IMR-90 (cell line): ENCODE data around the gene EPS15. TPM values are rescaled to one million over a fixed set of nuclear protein-coding genes. Genes with fewer than 3 reads are reported as not detected.

ENCODE experiments used
- ATAC-seq: fragments of 200-7000 bp; cut with Tn5 transposase; 2 replicates; pipeline ENCODE4 v1.9.1; 2020; ENCODE audit warnings: low read depth, mild to moderate bottlenecking, moderate library complexity
- BruUV-seq: library from RNA; stranded (reverse); fragments of 400-500 nt; replicated peaks from 2 replicates; lab custom pipeline; 2021; lab: Mats Ljungman, UMichigan
- CTCF ChIA-PET: fragments of 300-600 bp; formaldehyde crosslinking; extraction: SDS; loops from one replicate; lab custom pipeline; 2021; ENCODE audit warnings: antibody characterized with exemption; lab: Yijun Ruan, JAX
- POLR2A ChIA-PET: fragments of 300-600 bp; sonication (Branson Sonifier 250); formaldehyde crosslinking; loops from one replicate; lab custom pipeline; 2022; ENCODE audit warnings: antibody characterized with exemption; ENCODE audit not compliant: unreplicated experiment; lab: Charles Lee
- DNase-seq: peaks from one replicate; pipeline ENCODE4 v3.0.0; 2013
- H2AFZ ChIP-seq: replicated peaks from 2 replicates; pipeline ENCODE3; 2013; ENCODE audit warnings: low read length, mild to moderate bottlenecking; ENCODE audit not compliant: poor library complexity
- H2AK5ac ChIP-seq: 2 replicates; pipeline ENCODE4 v1.6.1; 2013; ENCODE audit warnings: low read depth, low read length, inconsistent platforms
- H2AK9ac ChIP-seq: replicated peaks from 2 replicates; pipeline ENCODE3; 2013; ENCODE audit warnings: mild to moderate bottlenecking, low read depth, low read length, moderate library complexity; ENCODE audit not compliant: poor library complexity
- H2BK120ac ChIP-seq: 2 replicates; pipeline ENCODE4 v1.6.1; 2013; ENCODE audit warnings: low read depth, low read length, inconsistent platforms
- H2BK15ac ChIP-seq: 3 replicates; pipeline ENCODE4 v1.6.1; 2013; ENCODE audit warnings: low read depth, low read length, inconsistent platforms
- H2BK20ac ChIP-seq: 2 replicates; pipeline ENCODE4 v1.6.1; 2013; ENCODE audit warnings: low read depth, mild to moderate bottlenecking, inconsistent platforms, low read length, moderate library complexity
- H2BK5ac ChIP-seq: 2 replicates; pipeline ENCODE4 v1.6.1; 2013; ENCODE audit warnings: mild to moderate bottlenecking, low read depth, low read length, inconsistent platforms; ENCODE audit not compliant: poor library complexity, severe bottlenecking
- H3K14ac ChIP-seq: replicated peaks from 2 replicates; pipeline ENCODE4 v1.6.1; 2013; ENCODE audit warnings: low read depth, low read length, inconsistent platforms
- H3K18ac ChIP-seq: 2 replicates; pipeline ENCODE4 v1.6.1; 2013; ENCODE audit warnings: low read depth, low read length, control low read depth
- H3K23ac ChIP-seq: 2 replicates; pipeline ENCODE4 v1.6.1; 2013; ENCODE audit warnings: low read depth, low read length, inconsistent platforms
- H3K27ac ChIP-seq: 2 replicates; pipeline ENCODE4 v1.5.1; 2013; ENCODE audit warnings: mild to moderate bottlenecking, control low read depth, low read length; ENCODE audit not compliant: insufficient read depth
- H3K27me3 ChIP-seq: 2 replicates; pipeline ENCODE4 v1.6.1; 2013; ENCODE audit warnings: low read length; ENCODE audit not compliant: control insufficient read depth, insufficient read depth
- H3K36me3 ChIP-seq: 2 replicates; pipeline ENCODE4 v1.6.1; 2013; ENCODE audit warnings: low read length, mixed read lengths; ENCODE audit not compliant: control insufficient read depth, insufficient read depth
- H3K4ac ChIP-seq: 2 replicates; pipeline ENCODE4 v1.6.1; 2013; ENCODE audit warnings: low read depth, low read length, inconsistent platforms
- H3K4me1 ChIP-seq: 2 replicates; pipeline ENCODE4 v1.6.1; 2013; ENCODE audit warnings: low read length, mixed read lengths; ENCODE audit not compliant: control insufficient read depth, insufficient read depth
- H3K4me2 ChIP-seq: 2 replicates; pipeline ENCODE4 v1.6.1; 2013; ENCODE audit warnings: low read depth, mild to moderate bottlenecking, control low read depth, low read length, moderate library complexity
- H3K4me3 ChIP-seq: 2 replicates; pipeline ENCODE4 v1.5.1; 2013; ENCODE audit warnings: low read depth, mild to moderate bottlenecking, control low read depth, low read length, moderate library complexity; ENCODE audit not compliant: insufficient read depth
- H3K56ac ChIP-seq: 2 replicates; pipeline ENCODE4 v1.6.1; 2013; ENCODE audit warnings: low read length, inconsistent platforms; ENCODE audit not compliant: insufficient read depth; ENCODE audit errors: extremely low read depth
- H3K79me1 ChIP-seq, 2 experiments: 2 replicates each; pipeline ENCODE4 v1.6.1; 2013; ENCODE audit warnings: low read length in 2 of 2, inconsistent platforms in 1 of 2, low read depth in 1 of 2
- H3K9ac ChIP-seq: 2 replicates; pipeline ENCODE4 v1.6.1; 2013; ENCODE audit warnings: low read depth, low read length, control low read depth
- H3K9me1 ChIP-seq: 2 replicates; pipeline ENCODE4 v1.6.1; 2013; ENCODE audit warnings: low read length, inconsistent platforms; ENCODE audit not compliant: insufficient read depth
- H3K9me3 ChIP-seq: 2 replicates; pipeline ENCODE4 v1.6.1; 2013; ENCODE audit warnings: low read length; ENCODE audit not compliant: control insufficient read depth, insufficient read depth
- H4K20me1 ChIP-seq: 2 replicates; pipeline ENCODE4 v1.6.1; 2013; ENCODE audit warnings: low read length, inconsistent platforms; ENCODE audit not compliant: insufficient read depth
- H4K5ac ChIP-seq: 2 replicates; pipeline ENCODE4 v1.6.1; 2013; ENCODE audit warnings: mild to moderate bottlenecking, low read depth, low read length, control low read depth
- H4K8ac ChIP-seq, 2 experiments: 2 replicates each; pipeline ENCODE4 v1.6.1; 2013; ENCODE audit warnings: low read depth in 2 of 2, low read length in 2 of 2, control low read depth in 1 of 2, inconsistent platforms in 1 of 2
- H4K91ac ChIP-seq: 2 replicates; pipeline ENCODE4 v1.6.1; 2013; ENCODE audit warnings: low read depth, low read length, inconsistent platforms; ENCODE audit not compliant: insufficient read depth
- CHD1 ChIP-seq: IDR thresholded peaks from 2 replicates; pipeline ENCODE4 v1.6.1; 2012; ENCODE audit warnings: low read depth, low read length, improper control_type of control experiment
- FOS ChIP-seq: fragments of 150-350 bp; IDR thresholded peaks from 2 replicates; pipeline ENCODE4 v1.6.1; 2016; ENCODE audit warnings: low read depth, low read length
- NFE2L2 ChIP-seq: fragments of 150-350 bp; IDR thresholded peaks from 2 replicates; pipeline ENCODE4 v1.6.1; 2016; ENCODE audit warnings: low read depth, mild to moderate bottlenecking, low read length
- USF2 ChIP-seq: fragments of 150-350 bp; IDR thresholded peaks from 2 replicates; pipeline ENCODE4 v1.6.1; 2017; ENCODE audit warnings: mild to moderate bottlenecking, antibody characterized with exemption, low read length, low read depth
- dilution Hi-C: fragments of 300-500 bp; cut with HindIII; formaldehyde crosslinking; loops from one replicate; pipeline ENCODE4 v1.14.3; 2018; ENCODE audit warnings: low sequenced_read_pairs; ENCODE audit not compliant: unreplicated experiment
- in situ Hi-C: fragments of 300-500 bp; cut with MboI; formaldehyde crosslinking; loops from 3 replicates; pipeline ENCODE4 v1.14.3; 2019; ENCODE audit warnings: low sequenced_read_pairs, inconsistent platforms, mixed read lengths
- intact Hi-C: fragments of 100-400 bp; cut with micrococcal nuclease; formaldehyde crosslinking; loops from 2 replicates; pipeline ENCODE4 v1.10.0; 2022
- polyA plus RNA-seq, 3 experiments: library from polyadenylated mRNA; depleted of rRNA; stranded (reverse); fragments of >200 nt; gene quantifications; 2 replicates each; pipeline ENCODE4 v1.2.3, GENCODE V29; 2012; ENCODE audit warnings: low replicate concordance in 1 of 3
- total RNA-seq: library from RNA; depleted of rRNA; stranded (reverse); fragments of >200 nt; gene quantifications from 2 replicates; pipeline ENCODE4 v1.2.3, GENCODE V29; 2012

Gene EPS15
- total and polyA plus RNA-seq, 2 of the 4 experiments (the other 2 are of a cell fraction), result 17.6 to 38.0 TPM

- no peak for TF ChIP-seq NFE2L2
- TF ChIP-seq FOS, result no peak
- TF ChIP-seq CHD1, result no peak
- no peak for TF ChIP-seq USF2
Measured at GRCh38 chr1:51484591-51484990, 34.5 kb downstream of the EPS15 start.

More at GRCh38 chr1:51484591-51484990, 34.5 kb downstream of the EPS15 start:
- Histone ChIP-seq H2BK20ac (no peak overlapping the region), H2BK5ac (no peak overlapping the region), H4K5ac (no peak overlapping the region), H2AK9ac (no peak overlapping the region), H4K20me1 (peaks cover 10% of the 10 kb centered on the region; the same call in 1 of the 2 replicates), H2BK15ac (no peak overlapping the region), H3K36me3 (no peaks in the 10 kb centered on the region), H3K18ac (no peak overlapping the region), H3K56ac (no peak overlapping the region), H3K27ac (peak overlapping the region; percentile 5; the same call in 1 of the 2 replicates), H3K9me3 (no peaks in the 10 kb centered on the region), H4K8ac (no peak overlapping the region), H3K4me2 (no peak overlapping the region), H3K27me3 (no peaks in the 10 kb centered on the region), H3K4me3 (no peak overlapping the region), H3K14ac (no peak overlapping the region), H2AK5ac (no peak overlapping the region), H3K23ac (no peak overlapping the region), H4K91ac (no peak overlapping the region), H2BK120ac (no peak overlapping the region), H3K79me1 (peaks cover 39 to 45% of the 10 kb centered on the region in 2 experiments), H2AFZ (no peak overlapping the region), H3K4me1 (peaks cover 6% of the 10 kb centered on the region), H3K4ac (no peak overlapping the region), H3K9ac (no peak overlapping the region), H3K9me1 (no peaks in the 10 kb centered on the region)
- ATAC-seq (no peak; the same call in 1 of the 2 replicates), DNase-seq (peak; percentile 1)
- BruUV-seq, result no TSS peak
- intact Hi-C loops (no loop called here), dilution Hi-C loops (no loop called here), in situ Hi-C loops (no loop called here)
- CTCF ChIA-PET, result no interaction called here
- POLR2A ChIA-PET, result no interaction called here
